SK-N-SH (cell line): Measurements from ENCODE around the gene PARS2. TPM values are rescaled to one million over a fixed set of nuclear protein-coding genes. Genes with fewer than 3 reads are reported as not detected.

Experiments
- CTCF ChIA-PET: fragments of 300-600, 350-600 bp; formaldehyde crosslinking; extraction: SDS; loops from one replicate; lab custom pipeline; 2021; lab: Yijun Ruan, JAX
- POLR2A ChIA-PET: fragments of 350-600 bp; sonication (Branson Sonifier 250); formaldehyde crosslinking; extraction: SDS; loops from one replicate; lab custom pipeline; 2020; ENCODE audit warnings: antibody characterized with exemption, inconsistent platforms; lab: Yijun Ruan, JAX
- DNase-seq: peaks from one replicate; pipeline ENCODE4 v3.0.0; 2012
- H2AFZ ChIP-seq: fragments of 200-600 bp; sonication (generic); 2 replicates; pipeline ENCODE4 v1.8.1; 2016; ENCODE audit warnings: antibody characterized with exemption, mild to moderate bottlenecking, low read depth
- H3F3A ChIP-seq: fragments of 200-600 bp; sonication (generic); replicated peaks from 2 replicates; pipeline ENCODE3; 2016; ENCODE audit warnings: antibody characterized with exemption, mild to moderate bottlenecking; ENCODE audit not compliant: insufficient read depth
- H3K27ac ChIP-seq, 2 experiments: fragments of 200-500 bp in 1 of 2; fragments of 200-600 bp in 1 of 2; sonication (Bioruptor generic) in 1 of 2; sonication (generic), shearing (Covaris generic) in 1 of 2; 2 replicates each; pipeline versions ENCODE4 v1.5.1 to v1.6.1; 2014 to 2016; ENCODE audit warnings: low read depth in 2 of 2, inconsistent platforms in 1 of 2, low read length in 1 of 2, mild to moderate bottlenecking in 1 of 2, mixed read lengths in 1 of 2
- H3K27me3 ChIP-seq: fragments of 200-600 bp; sonication (generic), shearing (Covaris generic); 2 replicates; pipeline ENCODE4 v1.6.1; 2016; ENCODE audit warnings: mixed run types; ENCODE audit not compliant: insufficient read depth
- H3K36me3 ChIP-seq, 2 experiments: fragments of 200-500 bp in 1 of 2; fragments of 200-600 bp in 1 of 2; sonication (Bioruptor generic) in 1 of 2; sonication (generic) in 1 of 2; replicated peaks in 1 of 2; 2 replicates each; pipeline versions ENCODE3 to v1.5.1; 2014 to 2016; ENCODE audit warnings: low read length in 1 of 2, mild to moderate bottlenecking in 1 of 2; ENCODE audit not compliant: insufficient read depth in 2 of 2, control insufficient read depth in 1 of 2
- H3K4me1 ChIP-seq, 2 experiments: fragments of 200-500 bp in 1 of 2; fragments of 200-600 bp in 1 of 2; sonication (Bioruptor generic) in 1 of 2; sonication (generic), shearing (Covaris generic) in 1 of 2; 2 replicates each; pipeline versions ENCODE4 v1.5.1 to v1.6.1; 2014 to 2016; ENCODE audit warnings: low read depth in 1 of 2, low read length in 1 of 2, mixed run types in 1 of 2; ENCODE audit not compliant: insufficient read depth in 2 of 2, control insufficient read depth in 1 of 2
- H3K4me2 ChIP-seq: fragments of 200-600 bp; sonication (generic), shearing (Covaris generic); 2 replicates; pipeline ENCODE4 v1.6.1; 2017; ENCODE audit warnings: mixed run types
- H3K4me3 ChIP-seq, 2 experiments: fragments of 200-500 bp in 1 of 2; fragments of 200-600 bp in 1 of 2; sonication (Bioruptor generic) in 1 of 2; sonication (generic), shearing (Covaris generic) in 1 of 2; 2 replicates each; pipeline versions ENCODE4 v1.5.1 to v1.8.1; 2014 to 2016; ENCODE audit warnings: low read depth in 2 of 2, inconsistent platforms in 1 of 2, low read length in 1 of 2, mild to moderate bottlenecking in 1 of 2, mixed read lengths in 1 of 2, moderate library complexity in 1 of 2
- H3K79me2 ChIP-seq: fragments of 200-600 bp; sonication (generic); 2 replicates; pipeline ENCODE4 v1.8.1; 2017; ENCODE audit warnings: mild to moderate bottlenecking; ENCODE audit not compliant: insufficient read depth
- H3K9ac ChIP-seq: fragments of 200-600 bp; sonication (generic); 2 replicates; pipeline ENCODE4 v1.6.1; 2017; ENCODE audit warnings: mixed run types
- H3K9me2 ChIP-seq: fragments of 200-600 bp; sonication (generic); 2 replicates; pipeline ENCODE4 v1.6.1; 2017; ENCODE audit warnings: mixed run types
- H3K9me3 ChIP-seq: fragments of 200-600 bp; sonication (generic); 2 replicates; pipeline ENCODE4 v1.6.1; 2017; ENCODE audit warnings: mixed run types, mild to moderate bottlenecking, moderate library complexity
- H4K20me1 ChIP-seq: fragments of 200-600 bp; sonication (generic); 2 replicates; pipeline ENCODE4 v1.6.1; 2017; ENCODE audit warnings: mild to moderate bottlenecking, mixed run types; ENCODE audit not compliant: insufficient read depth
- EP300 ChIP-seq, 2 experiments: IDR thresholded peaks; 2 replicates each; pipeline versions ENCODE4 v1.4.0 to v1.6.1; 2012; ENCODE audit warnings: borderline replicate concordance in 1 of 2, low read depth in 1 of 2, low read length in 1 of 2
- EZH2phosphoT487 ChIP-seq: fragments of 200-600 bp; sonication (generic); IDR thresholded peaks from 2 replicates; pipeline ENCODE4 v1.6.1; 2017; ENCODE audit warnings: low read depth, mixed run types, mild to moderate bottlenecking, antibody characterized with exemption, moderate library complexity, borderline replicate concordance
- FOSL2 ChIP-seq: IDR thresholded peaks from 2 replicates; pipeline ENCODE4 v1.4.0; 2012; ENCODE audit warnings: low read depth, mild to moderate bottlenecking, moderate library complexity, borderline replicate concordance
- FOXJ3 ChIP-seq: sonication (generic); formaldehyde crosslinking; IDR thresholded peaks from 2 replicates; pipeline ENCODE4 v1.5.1; 2020; ENCODE audit warnings: mild to moderate bottlenecking, missing genetic modification reagents
- FOXM1 ChIP-seq: IDR thresholded peaks from 2 replicates; pipeline ENCODE4 v1.4.0; 2012; ENCODE audit warnings: low read depth, mild to moderate bottlenecking
- MEF2A ChIP-seq: IDR thresholded peaks from 2 replicates; pipeline ENCODE4 v1.4.0; 2012; ENCODE audit warnings: low read depth, borderline replicate concordance
- MXI1 ChIP-seq: IDR thresholded peaks from 2 replicates; pipeline ENCODE4 v1.6.1; 2012; ENCODE audit warnings: mild to moderate bottlenecking, low read depth, low read length, improper control_type of control experiment
- NFIC ChIP-seq: IDR thresholded peaks from 2 replicates; pipeline ENCODE4 v1.4.0; 2012; ENCODE audit warnings: borderline replicate concordance
- NRF1 ChIP-seq: IDR thresholded peaks from 2 replicates; pipeline ENCODE4 v1.6.1; 2012; ENCODE audit warnings: low read depth, mild to moderate bottlenecking, low read length
- POLR2AphosphoS5 ChIP-seq: IDR thresholded peaks from 2 replicates; pipeline ENCODE4 v1.6.1; 2012; ENCODE audit warnings: low read depth, low read length
- RCOR1 ChIP-seq: fragments of 150-350 bp; IDR thresholded peaks from 2 replicates; pipeline ENCODE4 v1.6.1; 2017; ENCODE audit warnings: antibody characterized with exemption, low read length
- RXRA ChIP-seq: IDR thresholded peaks from 2 replicates; pipeline ENCODE4 v1.4.0; 2012; ENCODE audit warnings: low read depth, mild to moderate bottlenecking, borderline replicate concordance
- TCF12 ChIP-seq: IDR thresholded peaks from 2 replicates; pipeline ENCODE4 v1.4.0; 2012
- TEAD4 ChIP-seq: IDR thresholded peaks from 2 replicates; pipeline ENCODE4 v1.4.0; 2012; ENCODE audit warnings: mild to moderate bottlenecking, borderline replicate concordance; ENCODE audit not compliant: insufficient read depth
- WGBS: methylation state at CpG from one replicate; pipeline ENCODE4 v1.1.6; 2017; ENCODE audit warnings: low lambda C conversion rate; 5-methylcytosine and 5-hydroxymethylcytosine counted together
- polyA plus RNA-seq, 3 experiments: library from polyadenylated mRNA; depleted of rRNA; stranded (reverse); fragments of >200 nt; gene quantifications; 2 replicates each; pipeline ENCODE4 v1.2.3, GENCODE V29; 2012
- TF ChIP-seq, protein P1 (sequence below): fragments of 200-600 bp; sonication (generic); IDR thresholded peaks from 2 replicates; pipeline ENCODE4 v1.6.1; 2017; ENCODE audit warnings: antibody characterized with exemption, mild to moderate bottlenecking, moderate library complexity
- TF ChIP-seq, protein P2 (sequence below): IDR thresholded peaks from 2 replicates; pipeline ENCODE4 v1.4.0; 2012; ENCODE audit warnings: low read depth, borderline replicate concordance
- TF ChIP-seq, protein P3 (sequence below): IDR thresholded peaks from 2 replicates; pipeline ENCODE4; 2012

The PARS2 gene
- polyA plus RNA-seq, 1 of the 3 experiments (the other 2 are of a cell fraction) = 3.2 TPM

DNA sequence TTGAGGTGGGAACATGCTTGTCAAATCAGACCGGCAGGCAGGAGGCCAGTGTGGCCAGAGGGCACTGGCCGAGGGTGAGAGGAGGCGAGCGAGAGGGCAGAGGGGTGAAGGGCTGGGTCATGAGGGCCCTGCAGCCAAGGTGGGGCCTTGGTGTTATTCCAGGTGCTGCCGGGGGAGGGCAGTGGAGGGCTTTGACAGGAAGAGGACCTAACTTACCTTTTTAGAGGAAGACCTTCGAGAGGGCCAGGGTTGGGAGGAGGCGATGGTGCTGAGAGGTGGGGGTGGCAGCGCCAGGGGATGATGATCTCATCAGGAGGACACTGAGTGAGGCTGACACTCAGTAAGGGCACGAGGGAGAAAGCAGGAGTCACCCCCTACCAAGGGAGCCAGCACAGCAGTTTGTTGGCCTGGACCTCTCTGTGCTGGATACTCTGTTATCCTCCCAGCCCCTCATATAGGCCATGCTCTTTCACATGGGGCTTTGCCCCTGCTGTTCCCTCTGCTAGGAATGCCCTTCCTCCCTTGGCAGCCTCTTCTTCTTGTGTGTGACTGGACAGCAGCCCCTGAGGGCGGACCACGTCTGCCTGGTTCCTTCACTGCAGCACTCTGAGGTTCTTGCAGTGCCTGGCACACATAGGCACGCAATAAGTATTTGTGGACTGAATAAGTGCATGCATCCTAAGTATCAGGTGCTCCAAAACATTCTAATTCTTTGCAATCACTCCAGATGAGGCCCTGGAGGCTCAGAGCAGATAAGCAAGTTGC, 44.3 kb upstream of the PARS2 start:
- no peaks in the 10 kb centered on the region for H3K36me3 ChIP-seq
- H3K4me1 ChIP-seq = peaks cover 0 to 2% of the 10 kb centered on the region in 2 experiments; a peak in 1 of 4 replicates
- no peaks in the 10 kb centered on the region for H3K9me3 ChIP-seq
- no peak overlapping the region for H3K4me3 ChIP-seq
- no peaks in the 10 kb centered on the region for H3K9me2 ChIP-seq
- no peaks in the 10 kb centered on the region for H3F3A ChIP-seq
- no peak overlapping the region for H3K4me2 ChIP-seq
- ChIA-PET CTCF (interaction anchor here (1.4 to 4.3 kb wide), 4 partner anchors 10 to 309 kb away, joined by 4 to 20 read pairs (median 7); no protein-coding TSS in a partner anchor), POLR2A (no interaction called here)
- 83% methylated on average over 12 of the region's 12 CpGs for WGBS
- TF ChIP-seq, protein P1, sequence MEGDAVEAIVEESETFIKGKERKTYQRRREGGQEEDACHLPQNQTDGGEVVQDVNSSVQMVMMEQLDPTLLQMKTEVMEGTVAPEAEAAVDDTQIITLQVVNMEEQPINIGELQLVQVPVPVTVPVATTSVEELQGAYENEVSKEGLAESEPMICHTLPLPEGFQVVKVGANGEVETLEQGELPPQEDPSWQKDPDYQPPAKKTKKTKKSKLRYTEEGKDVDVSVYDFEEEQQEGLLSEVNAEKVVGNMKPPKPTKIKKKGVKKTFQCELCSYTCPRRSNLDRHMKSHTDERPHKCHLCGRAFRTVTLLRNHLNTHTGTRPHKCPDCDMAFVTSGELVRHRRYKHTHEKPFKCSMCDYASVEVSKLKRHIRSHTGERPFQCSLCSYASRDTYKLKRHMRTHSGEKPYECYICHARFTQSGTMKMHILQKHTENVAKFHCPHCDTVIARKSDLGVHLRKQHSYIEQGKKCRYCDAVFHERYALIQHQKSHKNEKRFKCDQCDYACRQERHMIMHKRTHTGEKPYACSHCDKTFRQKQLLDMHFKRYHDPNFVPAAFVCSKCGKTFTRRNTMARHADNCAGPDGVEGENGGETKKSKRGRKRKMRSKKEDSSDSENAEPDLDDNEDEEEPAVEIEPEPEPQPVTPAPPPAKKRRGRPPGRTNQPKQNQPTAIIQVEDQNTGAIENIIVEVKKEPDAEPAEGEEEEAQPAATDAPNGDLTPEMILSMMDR = no peak
- TF ChIP-seq MXI1 (no peak), TCF12 (no peak), FOXJ3 (no peak), RCOR1 (no peak), NFIC (no peak), MEF2A (no peak), RXRA (no peak), FOXM1 (no peak), NRF1 (no peak), EP300 (IDR thresholded peaks at IDR 0.05; ENCODE audit: borderline replicate concordance in 1 of 2, low read depth in 1 of 2, low read length in 1 of 2) (no peak), TEAD4 (no peak), EZH2phosphoT487 (no peak), POLR2AphosphoS5 (no peak), FOSL2 (no peak)
- TF ChIP-seq, protein P2, sequence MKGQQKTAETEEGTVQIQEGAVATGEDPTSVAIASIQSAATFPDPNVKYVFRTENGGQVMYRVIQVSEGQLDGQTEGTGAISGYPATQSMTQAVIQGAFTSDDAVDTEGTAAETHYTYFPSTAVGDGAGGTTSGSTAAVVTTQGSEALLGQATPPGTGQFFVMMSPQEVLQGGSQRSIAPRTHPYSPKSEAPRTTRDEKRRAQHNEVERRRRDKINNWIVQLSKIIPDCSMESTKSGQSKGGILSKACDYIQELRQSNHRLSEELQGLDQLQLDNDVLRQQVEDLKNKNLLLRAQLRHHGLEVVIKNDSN = no peak
- TF ChIP-seq, protein P3, sequence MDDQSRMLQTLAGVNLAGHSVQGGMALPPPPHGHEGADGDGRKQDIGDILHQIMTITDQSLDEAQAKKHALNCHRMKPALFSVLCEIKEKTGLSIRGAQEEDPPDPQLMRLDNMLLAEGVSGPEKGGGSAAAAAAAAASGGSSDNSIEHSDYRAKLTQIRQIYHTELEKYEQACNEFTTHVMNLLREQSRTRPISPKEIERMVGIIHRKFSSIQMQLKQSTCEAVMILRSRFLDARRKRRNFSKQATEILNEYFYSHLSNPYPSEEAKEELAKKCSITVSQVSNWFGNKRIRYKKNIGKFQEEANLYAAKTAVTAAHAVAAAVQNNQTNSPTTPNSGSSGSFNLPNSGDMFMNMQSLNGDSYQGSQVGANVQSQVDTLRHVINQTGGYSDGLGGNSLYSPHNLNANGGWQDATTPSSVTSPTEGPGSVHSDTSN = no peak
- no peak for DNase-seq
- no peaks in the 10 kb centered on the region for H4K20me1 ChIP-seq
- H3K27ac ChIP-seq = no peak overlapping the region
- H3K27me3 ChIP-seq = no peaks in the 10 kb centered on the region
- H3K79me2 ChIP-seq = no peaks in the 10 kb centered on the region
- H3K9ac ChIP-seq = no peak overlapping the region
- H2AFZ ChIP-seq = no peak overlapping the region
